Adrenal gland (tissue), 5 donors: ENCODE measurements around the gene TNFAIP1.

ENCODE experiments used
- POLR2A ChIP-seq, 2 donors: fragments of 450-650 bp; IDR thresholded peaks; one replicate each; pipeline ENCODE4 v1.6.1; 2017; ENCODE audit warnings: antibody characterized with exemption in 2 of 2, mild to moderate bottlenecking in 2 of 2, moderate library complexity in 1 of 2
- TF ChIP-seq, protein P1 (sequence below), 6 experiments: fragments of 450-650 bp in 4 of 6; fragments of 200-600 bp in 2 of 6; sonication (generic) in 1 of 6; IDR thresholded peaks; 1 replicate in 5 of 6; 2 replicates in 1 of 6; pipeline versions ENCODE4 v1.5.1 to v1.8.0; 2016 to 2021; ENCODE audit warnings: antibody characterized with exemption in 6 of 6, mild to moderate bottlenecking in 2 of 6, moderate library complexity in 1 of 6
- donor health status: DM: no; HTN: no; CAD: no.

GRCh38 chr17:28317099-28317965 is 18.2 kb upstream of the TNFAIP1 start:
- TF ChIP-seq, protein P1, sequence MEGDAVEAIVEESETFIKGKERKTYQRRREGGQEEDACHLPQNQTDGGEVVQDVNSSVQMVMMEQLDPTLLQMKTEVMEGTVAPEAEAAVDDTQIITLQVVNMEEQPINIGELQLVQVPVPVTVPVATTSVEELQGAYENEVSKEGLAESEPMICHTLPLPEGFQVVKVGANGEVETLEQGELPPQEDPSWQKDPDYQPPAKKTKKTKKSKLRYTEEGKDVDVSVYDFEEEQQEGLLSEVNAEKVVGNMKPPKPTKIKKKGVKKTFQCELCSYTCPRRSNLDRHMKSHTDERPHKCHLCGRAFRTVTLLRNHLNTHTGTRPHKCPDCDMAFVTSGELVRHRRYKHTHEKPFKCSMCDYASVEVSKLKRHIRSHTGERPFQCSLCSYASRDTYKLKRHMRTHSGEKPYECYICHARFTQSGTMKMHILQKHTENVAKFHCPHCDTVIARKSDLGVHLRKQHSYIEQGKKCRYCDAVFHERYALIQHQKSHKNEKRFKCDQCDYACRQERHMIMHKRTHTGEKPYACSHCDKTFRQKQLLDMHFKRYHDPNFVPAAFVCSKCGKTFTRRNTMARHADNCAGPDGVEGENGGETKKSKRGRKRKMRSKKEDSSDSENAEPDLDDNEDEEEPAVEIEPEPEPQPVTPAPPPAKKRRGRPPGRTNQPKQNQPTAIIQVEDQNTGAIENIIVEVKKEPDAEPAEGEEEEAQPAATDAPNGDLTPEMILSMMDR (IDR thresholded peaks at IDR 0.05): no peak
- no peak for TF ChIP-seq POLR2A (IDR thresholded peaks at IDR 0.05)
